SIG-M5 (cell line): ENCODE results near the gene LMNTD2.

Source experiments
- DNase-seq: peaks from one replicate; lab custom pipeline; 2025; lab: John Stamatoyannopoulos, UW

LMNTD2 gene

GRCh38 chr11:553083-553987 lies 7.2 kb downstream of the LMNTD2 start:
- no peak for DNase-seq

GRCh38 chr11:551596-551995 lies 8.9 kb downstream of the LMNTD2 start:
- DNase-seq, result no peak

- DNase-seq, result no peak
Observed at GRCh38 chr11:551131-551530, 9.4 kb downstream of the LMNTD2 start.

- no peak for DNase-seq
Observed at GRCh38 chr11:550746-551085, 9.8 kb downstream of the LMNTD2 start.

GRCh38 chr11:550021-550745 lies 10.4 kb downstream of the LMNTD2 start:
- DNase-seq, result no peak

DNA sequence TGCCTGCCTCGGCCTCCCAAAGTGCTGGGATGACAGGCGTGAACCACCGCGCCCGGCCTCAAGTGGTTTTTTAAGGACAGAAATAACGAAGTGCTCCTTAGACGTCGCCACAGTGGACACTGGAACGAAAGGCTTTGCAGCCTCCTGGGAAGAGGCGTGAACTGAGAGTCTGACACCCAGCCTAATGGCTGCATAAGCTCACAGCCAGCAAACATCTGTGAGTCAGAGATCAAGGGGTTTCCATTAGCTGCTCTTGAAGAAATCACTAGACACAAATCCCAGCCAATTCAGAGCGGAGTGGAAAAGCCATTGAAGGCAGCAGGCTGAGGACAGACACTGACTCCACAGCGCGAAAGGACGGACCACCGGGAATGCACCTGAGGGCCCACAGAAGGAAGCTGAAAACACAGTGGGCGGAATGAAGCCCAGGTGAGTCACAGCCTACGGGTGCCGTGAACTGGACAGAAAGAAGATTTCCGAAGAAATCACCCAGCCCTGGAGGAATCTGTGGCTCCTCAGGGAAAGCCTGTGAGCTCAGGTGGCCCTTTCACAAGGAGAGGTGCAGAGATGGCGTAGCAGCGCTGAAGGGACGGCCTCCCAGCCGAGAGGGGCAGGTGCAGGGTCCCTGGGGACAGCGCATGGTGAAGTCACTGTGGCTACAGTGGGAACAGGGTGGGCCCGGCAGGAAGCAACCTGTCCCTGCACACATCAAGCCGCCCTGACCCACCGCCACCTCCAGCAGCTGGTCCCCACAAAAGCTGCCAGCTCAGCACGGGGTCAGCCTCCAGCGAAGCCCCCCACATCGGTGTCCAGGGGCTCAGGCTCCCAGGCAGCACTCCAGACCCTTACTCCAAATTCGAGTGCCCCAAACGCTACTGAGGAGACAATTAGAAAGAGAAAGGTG lies 11.6 kb downstream of the LMNTD2 start:
- no peak for DNase-seq

GRCh38 chr11:545171-545570 lies 15.4 kb downstream of the LMNTD2 start:
- DNase-seq, result no peak

DNA sequence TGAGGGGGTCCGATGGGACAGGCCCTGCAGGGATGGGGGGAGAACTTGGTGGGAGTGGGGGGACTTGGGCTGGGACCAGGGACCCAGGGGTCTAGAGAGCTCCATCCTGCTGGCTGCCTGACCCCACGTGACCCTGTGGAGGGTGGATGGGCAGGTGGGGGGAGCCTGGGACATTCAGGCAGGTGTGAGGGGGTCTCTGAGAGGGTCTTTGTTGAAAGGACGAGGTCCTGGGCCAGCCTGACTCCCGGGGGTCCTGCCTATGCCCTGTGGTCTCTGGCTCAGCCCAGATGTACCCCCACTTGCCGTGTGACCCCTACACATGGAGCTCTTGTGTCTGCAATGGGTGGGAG lies 15.7 kb downstream of the LMNTD2 start:
- DNase-seq, result no peak

DNA sequence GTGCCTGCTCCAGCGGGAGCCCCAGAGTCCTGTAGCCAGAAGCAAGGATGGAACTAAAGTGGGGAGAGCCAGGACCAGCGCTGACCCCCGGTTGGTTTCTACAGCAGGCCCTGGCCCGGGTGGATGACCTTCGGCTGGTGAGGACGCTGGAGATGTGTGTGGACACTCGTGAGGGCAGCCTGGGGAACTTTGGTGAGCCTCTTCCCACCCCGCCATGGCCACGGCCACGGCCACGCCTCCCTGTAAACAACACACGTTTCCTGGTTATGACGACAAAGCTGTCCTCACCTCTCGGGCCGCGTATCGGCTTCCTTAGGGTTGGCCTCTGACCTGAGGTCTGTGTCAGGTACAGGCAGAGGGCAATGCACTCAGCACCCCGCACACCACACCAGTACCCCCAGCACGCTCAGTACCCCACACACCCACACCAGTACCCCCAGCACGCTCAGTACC lies 19.1 kb downstream of the LMNTD2 start:
- DNase-seq, result no peak

DNA sequence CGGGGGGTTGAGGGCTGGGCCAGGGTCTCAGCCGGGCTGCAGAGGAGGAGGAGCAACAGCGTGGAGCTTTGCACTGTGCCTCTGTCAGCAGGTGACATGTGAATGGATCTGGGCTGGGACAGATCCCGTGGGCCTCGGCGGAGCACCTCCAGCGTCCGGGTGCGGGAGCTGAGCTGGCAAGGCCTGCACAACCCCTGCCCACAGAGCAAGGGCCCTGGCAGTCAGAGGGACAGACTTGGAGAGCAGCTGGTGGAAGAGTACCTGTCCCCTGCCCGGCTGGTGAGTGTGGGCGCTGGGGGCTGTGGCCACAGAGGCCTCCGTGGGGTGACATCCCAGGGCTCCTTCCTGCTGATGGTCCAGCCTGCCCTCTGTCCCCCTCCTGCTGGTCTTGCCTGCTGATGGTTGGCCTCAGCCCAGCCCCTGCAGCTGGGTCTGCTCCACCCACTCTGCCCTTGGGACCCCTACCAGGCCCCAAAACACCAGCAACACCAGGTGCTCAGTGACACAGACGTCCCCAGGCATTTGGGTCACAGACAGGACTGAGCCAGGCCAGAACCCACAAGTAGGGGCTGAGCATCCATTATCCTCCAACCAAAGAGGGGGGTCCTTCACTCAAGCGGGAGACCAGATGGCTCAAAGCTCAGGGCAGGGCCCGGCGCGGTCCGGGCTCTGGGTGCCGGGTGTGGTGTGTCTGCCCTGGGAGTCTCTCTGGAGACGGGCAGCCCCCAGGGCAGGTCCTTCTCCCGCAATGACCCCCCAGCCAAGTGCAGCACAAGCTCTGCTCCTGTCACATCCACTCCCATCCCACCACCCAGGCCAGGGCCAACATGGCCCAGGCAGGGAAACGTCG lies 19.7 kb downstream of the LMNTD2 start:
- no peak for DNase-seq

- DNase-seq, result no peak
Observed at GRCh38 chr11:539971-540481, 20.5 kb downstream of the LMNTD2 start.

DNA sequence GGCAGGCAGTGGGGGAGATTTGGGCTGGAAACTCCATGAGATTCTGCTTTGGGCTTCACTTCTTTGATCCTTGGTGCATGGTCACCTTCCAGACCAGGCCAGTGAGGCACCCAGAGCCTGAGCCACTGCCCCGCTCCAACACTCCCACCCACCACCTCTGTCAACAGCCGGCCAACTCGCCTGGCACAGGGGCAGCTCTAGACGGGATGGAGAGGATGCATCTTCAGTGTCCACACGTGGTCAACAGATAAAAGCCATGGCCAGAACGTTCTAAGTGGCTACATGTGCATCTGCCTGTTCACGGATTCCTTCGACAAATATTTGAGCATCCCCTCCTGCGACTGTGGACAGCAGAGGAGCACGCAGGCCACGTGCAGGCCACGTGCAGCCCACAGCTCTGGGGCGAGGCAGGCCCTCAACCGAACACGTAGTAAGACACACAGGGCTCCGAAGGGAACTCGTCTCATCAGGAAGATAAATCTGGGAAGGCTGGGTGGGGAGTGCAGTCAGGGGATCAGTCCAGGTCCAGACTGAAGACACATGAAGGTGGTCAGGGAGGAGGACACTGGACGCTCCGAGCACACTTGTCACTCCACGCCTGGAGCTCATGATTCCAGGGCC lies 22.0 kb downstream of the LMNTD2 start:
- DNase-seq, result no peak

- DNase-seq, result no peak
Observed at GRCh38 chr11:537622-538430, 22.7 kb downstream of the LMNTD2 start.

DNA sequence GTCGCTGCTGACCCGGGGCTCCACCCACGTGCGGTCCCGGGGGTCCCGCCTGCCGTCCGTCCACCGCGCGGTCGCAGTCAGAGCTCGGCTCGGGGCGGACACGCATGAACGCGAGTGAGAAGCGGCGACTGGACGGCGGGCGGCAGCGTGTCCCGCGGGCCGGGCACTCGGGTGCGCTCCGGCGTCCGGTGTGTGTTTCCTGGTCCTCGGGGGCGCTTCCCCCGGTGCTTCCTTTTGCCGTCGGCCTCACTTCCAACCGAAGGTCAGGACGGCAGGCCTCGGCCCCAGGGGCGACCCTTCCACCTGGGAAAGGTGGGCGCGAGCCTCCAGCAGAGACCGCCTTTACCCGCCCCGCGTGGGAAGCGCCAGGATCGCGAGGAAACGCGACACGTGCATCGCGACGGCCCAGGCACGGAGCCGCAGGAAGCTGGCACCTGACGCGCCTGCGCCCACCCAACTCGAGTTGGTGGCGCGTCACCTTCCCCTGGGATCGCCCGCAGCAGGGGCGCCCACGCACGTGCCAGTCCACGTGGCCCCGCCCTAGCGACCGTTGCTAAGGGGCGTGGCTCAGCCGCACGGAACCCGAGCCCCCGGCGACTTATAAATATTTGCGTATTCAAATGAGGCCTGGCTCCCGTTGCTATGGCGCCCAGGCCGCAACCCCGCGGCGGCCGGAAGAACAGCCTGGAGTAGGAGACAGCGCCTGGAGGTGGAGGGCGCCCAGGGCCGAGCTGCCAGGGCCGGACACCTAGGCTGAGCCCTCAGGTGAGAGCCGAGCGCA lies 23.5 kb downstream of the LMNTD2 start, which contains the start of gene LRRC56:
Gene LRRC56 (plus strand): TSS at position 687 of the 781 bp plus-strand sequence. CDS start 3,158 bp downstream, outside the sequence.
- peak; percentile 32 for DNase-seq

GRCh38 chr11:535519-536454 lies 24.8 kb downstream of the LMNTD2 start, which contains the start of gene HRAS:
TSS of gene HRAS (minus strand) at chr11:535576.
- peak; percentile 56 for DNase-seq

GRCh38 chr11:535210-535518 lies 25.4 kb downstream of the LMNTD2 start:
- DNase-seq, result no peak

- DNase-seq, result no peak
Observed at GRCh38 chr11:534396-535209, 25.9 kb downstream of the LMNTD2 start.
